ENCODE results near the gene STK25. TPM values are rescaled to one million over a fixed set of nuclear protein-coding genes. Genes with fewer than 3 reads are reported as not detected.

STK25 gene
- 216 and 299 TPM in 2 replicates for total RNA-seq

DNA sequence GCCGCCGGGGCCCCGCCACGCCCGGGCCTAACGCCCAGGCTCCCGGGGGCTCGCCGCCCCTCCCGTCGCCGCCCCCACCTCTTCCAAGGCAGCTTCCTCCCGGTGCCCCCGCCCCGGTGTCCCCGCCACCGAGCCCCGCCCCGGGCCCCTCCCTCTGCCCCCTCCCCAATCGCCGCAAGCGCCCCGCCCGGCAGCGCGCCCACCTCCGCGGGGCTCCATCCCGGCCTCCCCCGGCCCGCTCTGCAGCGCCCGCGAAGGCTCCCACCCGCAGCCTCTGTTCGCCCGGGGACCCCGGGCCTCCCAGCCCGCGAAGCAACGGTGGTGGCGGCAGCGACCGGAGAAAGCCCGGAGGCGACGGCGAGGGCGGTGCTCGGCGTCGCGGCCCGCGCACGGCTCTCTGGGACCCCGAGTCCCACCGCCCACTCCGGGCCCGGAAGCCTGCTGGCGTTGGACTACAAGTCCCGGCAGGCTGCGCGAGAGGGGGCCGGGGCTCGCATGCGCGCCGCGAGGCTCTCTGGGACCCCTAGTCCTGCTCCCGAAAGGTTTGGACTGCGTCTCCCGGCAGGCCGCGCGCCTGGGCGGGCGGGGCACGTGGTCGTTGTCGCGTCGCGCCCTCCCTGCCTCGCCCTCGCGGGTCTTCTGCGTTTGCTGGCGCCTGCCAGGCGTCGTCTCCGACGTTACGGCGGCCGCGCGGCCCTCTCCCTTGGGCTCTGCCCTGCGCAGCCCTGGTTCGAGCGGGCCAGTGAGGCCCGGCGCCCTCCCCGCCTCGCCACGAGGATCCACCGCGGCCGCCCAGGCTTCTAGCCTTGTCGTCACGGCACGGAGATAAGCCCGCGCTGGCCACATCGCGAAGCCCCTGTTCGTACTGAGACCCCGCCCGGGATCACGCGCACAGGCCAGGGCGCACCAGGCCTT, at the start of gene STK25:
TSS of gene STK25 (minus strand) at position 345 of the 915 bp plus-strand sequence. CDS start 549 bp downstream, outside the sequence.

Other genes with a start within 250 kb of the STK25 start
- 560 and 613 TPM in 2 replicates for gene HDLBP, start 192.9 kb downstream of the STK25 start, total RNA-seq
- gene SEPTIN2, start 192.7 kb downstream of the STK25 start, total RNA-seq, result 280 and 306 TPM in 2 replicates
- gene FARP2, start 152.3 kb downstream of the STK25 start, total RNA-seq, result 22.2 and 23.9 TPM in 2 replicates
- 45.3 and 48.4 TPM in 2 replicates for gene BOK, start 50.2 kb upstream of the STK25 start, total RNA-seq
- gene THAP4, start 128.6 kb upstream of the STK25 start, total RNA-seq, result 45.5 and 47.0 TPM in 2 replicates
- 64.6 and 71.4 TPM in 2 replicates for gene ATG4B, start 129.1 kb upstream of the STK25 start, total RNA-seq
- 86.7 and 102 TPM in 2 replicates for gene DTYMK, start 178.2 kb upstream of the STK25 start, total RNA-seq
- 12.7 and 39.9 TPM in 2 replicates for gene ING5, start 193.5 kb upstream of the STK25 start, total RNA-seq
- 16.1 and 17.0 TPM in 2 replicates for gene D2HGDH, start 226.0 kb upstream of the STK25 start, total RNA-seq